ENCODE measurements around the gene PDZD2. TPM values are rescaled to one million over a fixed set of nuclear protein-coding genes. Genes with fewer than 3 reads are reported as not detected.
A peak's percentile ranks its signal among the peaks of the same experiment; 100 is the strongest.

The PDZD2 gene
- total and polyA plus RNA-seq, 7 donors, result 1.2 to 11.7 (median 7.1) TPM

GRCh38 chr5:32160228-32160627 lies 521.3 kb downstream of the PDZD2 start:
- intact Hi-C loops (cut with DNase I), result no loop called here
- Histone ChIP-seq H3K4me1 (peaks cover 0 to 70% (median 66%) of the 10 kb centered on the region in 4 donors), H3K27ac (peak overlapping the region in 2 of 4 donors; percentile 11 to 55), H3K27me3 (no peaks in the 10 kb centered on the region), H3K36me3 (peaks cover 0 to 4% (median 0%) of the 10 kb centered on the region in 4 donors), H3K9me3 (no peaks in the 10 kb centered on the region), H3K4me3 (no peak overlapping the region)
- 95 to 98% methylated on average over 1 of the region's 1 CpG for WGBS, 2 donors
- no peak for TF ChIP-seq POLR2AphosphoS5 (IDR thresholded peaks at IDR 0.05)
- TF ChIP-seq, protein P1, sequence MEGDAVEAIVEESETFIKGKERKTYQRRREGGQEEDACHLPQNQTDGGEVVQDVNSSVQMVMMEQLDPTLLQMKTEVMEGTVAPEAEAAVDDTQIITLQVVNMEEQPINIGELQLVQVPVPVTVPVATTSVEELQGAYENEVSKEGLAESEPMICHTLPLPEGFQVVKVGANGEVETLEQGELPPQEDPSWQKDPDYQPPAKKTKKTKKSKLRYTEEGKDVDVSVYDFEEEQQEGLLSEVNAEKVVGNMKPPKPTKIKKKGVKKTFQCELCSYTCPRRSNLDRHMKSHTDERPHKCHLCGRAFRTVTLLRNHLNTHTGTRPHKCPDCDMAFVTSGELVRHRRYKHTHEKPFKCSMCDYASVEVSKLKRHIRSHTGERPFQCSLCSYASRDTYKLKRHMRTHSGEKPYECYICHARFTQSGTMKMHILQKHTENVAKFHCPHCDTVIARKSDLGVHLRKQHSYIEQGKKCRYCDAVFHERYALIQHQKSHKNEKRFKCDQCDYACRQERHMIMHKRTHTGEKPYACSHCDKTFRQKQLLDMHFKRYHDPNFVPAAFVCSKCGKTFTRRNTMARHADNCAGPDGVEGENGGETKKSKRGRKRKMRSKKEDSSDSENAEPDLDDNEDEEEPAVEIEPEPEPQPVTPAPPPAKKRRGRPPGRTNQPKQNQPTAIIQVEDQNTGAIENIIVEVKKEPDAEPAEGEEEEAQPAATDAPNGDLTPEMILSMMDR (IDR thresholded peaks at IDR 0.05), result no peak
- TF ChIP-seq EP300 (IDR thresholded peaks at IDR 0.05), result no peak
- TF ChIP-seq POLR2A (IDR thresholded peaks at IDR 0.05), result no peak
- no peak for DNase-seq

Small RNA genes lying within 50 kb of the gene (small RNA-seq; reads per million reads assigned to genes)
- gene AC025458.1, result 0 reads per million in 3 donors
- gene MIR4279, result 0 reads per million in 3 donors
- 0 reads per million in 3 donors for gene RF00019
- 0 reads per million in 3 donors for gene RNU6-358P
- gene RNU6-363P, result 0 reads per million in 3 donors
- 0 reads per million in 3 donors for gene RNU6-760P

Other genes starting within 250 kb of the PDZD2 start
- gene DROSHA, start 107.0 kb upstream of the PDZD2 start, total RNA-seq, result 10 to 100 TPM; 17.3 to 57.6 (median 34.7) TPM
- 10 to 100 TPM; 23.1 to 40.6 (median 26.4) TPM for gene DROSHA, start 107.0 kb upstream of the PDZD2 start, polyA plus RNA-seq
- gene C5orf22, start 106.8 kb upstream of the PDZD2 start, total RNA-seq, result 10 to 100 TPM; 12.6 to 29.4 (median 19.8) TPM
- 10 to 100 TPM; 12.0 to 15.6 (median 14.6) TPM for gene C5orf22, start 106.8 kb upstream of the PDZD2 start, polyA plus RNA-seq

Data from sigmoid colon (tissue), 7 donors.